Activated CD4-positive, alpha-beta T cell treated with anti-CD3 and anti-CD28 coated beads for 24 hours (primary cell): ENCODE results near the gene PHF1.
A peak's percentile ranks its signal among the peaks of the same experiment; 100 is the strongest.

Experiments
- DNase-seq, 2 donors: peaks; one replicate each; pipeline ENCODE4 v3.0.0-alpha.2; 2020; ENCODE audit warnings: low read depth in 2 of 2

Gene PHF1

GRCh38 chr6:33454009-33454946, 43.5 kb downstream of the PHF1 start, which contains the start of gene ZBTB9:
ZBTB9 (plus strand) TSS chr6:33454576; CDS start chr6:33455101, 525 bp downstream.
- peak; percentile 86 for DNase-seq

GRCh38 chr6:33455051-33455450, 44.2 kb downstream of the PHF1 start:
- DNase-seq, result no peak

- no peak for DNase-seq
Measured at GRCh38 chr6:33456156-33456555, 45.3 kb downstream of the PHF1 start.

GRCh38 chr6:33458676-33459075, 47.9 kb downstream of the PHF1 start:
- no peak for DNase-seq

GRCh38 chr6:33459226-33459625, 48.4 kb downstream of the PHF1 start:
- no peak for DNase-seq
